HepG2 (cell line): ENCODE results near the gene ZNF860. TPM values are rescaled to one million over a fixed set of nuclear protein-coding genes. Genes with fewer than 3 reads are reported as not detected.

Source experiments
- ATAC-seq: fragments of 200-7000 bp; cut with Tn5 transposase; 3 replicates; pipeline ENCODE4 v1.9.1; 2020; ENCODE audit warnings: mild to moderate bottlenecking, moderate library complexity
- BruUV-seq: library from RNA; stranded (reverse); fragments of 400-500 nt; replicated peaks from 2 replicates; lab custom pipeline; 2021; lab: Mats Ljungman, UMichigan
- CTCF ChIA-PET: fragments of 300-600 bp; formaldehyde crosslinking; extraction: SDS; loops from one replicate; lab custom pipeline; 2021; ENCODE audit warnings: low total read pairs, inconsistent platforms, low intra/inter-chr PET ratio; lab: Yijun Ruan, JAX
- POLR2A ChIA-PET: fragments of 350-600 bp; sonication (Branson Sonifier 250); formaldehyde crosslinking; loops from one replicate; lab custom pipeline; 2020; ENCODE audit warnings: antibody characterized with exemption, inconsistent platforms; lab: Yijun Ruan, JAX
- DNase-seq: peaks from one replicate; pipeline ENCODE4 v3.0.0-alpha.2; 2015; ENCODE audit warnings: low spot score
- FAIRE-seq: peaks from 3 replicates; lab custom pipeline; 2011; peaks lifted over from hg19 to GRCh38; lab: Jason Lieb, UNC
- H2AFZ ChIP-seq: one replicate; pipeline ENCODE4 v1.6.1; 2011; ENCODE audit warnings: low read length, inconsistent platforms
- H3K27ac ChIP-seq: fragments of 300-600 bp; 3 replicates; pipeline ENCODE4 v1.8.0; 2011; ENCODE audit warnings: mixed run types, mild to moderate bottlenecking, mixed read lengths, low read length, inconsistent platforms; ENCODE audit not compliant: insufficient read depth; ENCODE audit errors: extremely low read length
- H3K27me3 ChIP-seq, 2 experiments: fragments of 200-600 bp in 1 of 2; 2 replicates in 1 of 2; 3 replicates in 1 of 2; pipeline versions ENCODE4 v1.6.0 to v1.8.0; 2011; ENCODE audit warnings: low read length in 2 of 2, mild to moderate bottlenecking in 2 of 2, moderate library complexity in 2 of 2, inconsistent platforms in 1 of 2; ENCODE audit not compliant: insufficient read depth in 2 of 2, control insufficient read depth in 1 of 2
- H3K36me3 ChIP-seq, 2 experiments: fragments of 200-600 bp in 1 of 2; replicated peaks in 1 of 2; 2 replicates in 1 of 2; 3 replicates in 1 of 2; pipeline versions ENCODE4 v1.5.1 to v1.8.0; 2011; ENCODE audit warnings: low read length in 2 of 2, inconsistent platforms in 1 of 2; ENCODE audit not compliant: insufficient read depth in 2 of 2, control insufficient read depth in 1 of 2
- H3K4me1 ChIP-seq: 2 replicates; pipeline ENCODE4 v1.5.1; 2012; ENCODE audit warnings: low read length, inconsistent platforms; ENCODE audit not compliant: insufficient read depth
- H3K4me2 ChIP-seq: 2 replicates; pipeline ENCODE4 v1.6.0; 2011; ENCODE audit warnings: low read depth, low read length, inconsistent platforms
- H3K4me3 ChIP-seq, 3 experiments: fragments of 200-600 bp in 1 of 3; sonication (generic), shearing (Covaris generic) in 1 of 3; replicated peaks in 1 of 3; 2 replicates each; pipeline ENCODE4 v1.5.1; 2011 to 2016; ENCODE audit warnings: low read length in 3 of 3, inconsistent platforms in 2 of 3, low read depth in 2 of 3, mild to moderate bottlenecking in 2 of 3, control low read depth in 1 of 3, mixed read lengths in 1 of 3; ENCODE audit not compliant: insufficient read depth in 1 of 3
- H3K79me2 ChIP-seq: one replicate; pipeline ENCODE4 v1.6.1; 2011; ENCODE audit warnings: low read length, inconsistent platforms; ENCODE audit not compliant: insufficient read depth
- H3K9ac ChIP-seq: 2 replicates; pipeline ENCODE4 v1.6.0; 2011; ENCODE audit warnings: mild to moderate bottlenecking, low read depth, low read length, inconsistent platforms; ENCODE audit not compliant: insufficient read depth
- H3K9me3 ChIP-seq: 2 replicates; pipeline ENCODE4 v1.5.1; 2012; ENCODE audit warnings: mild to moderate bottlenecking, low read length
- H4K20me1 ChIP-seq: 2 replicates; pipeline ENCODE4 v1.6.0; 2011; ENCODE audit warnings: inconsistent platforms, mild to moderate bottlenecking, low read length, moderate library complexity; ENCODE audit not compliant: insufficient read depth
- AKNA ChIP-seq: sonication (generic); formaldehyde crosslinking; IDR thresholded peaks from 2 replicates; pipeline ENCODE4 v1.4.0; 2020; ENCODE audit warnings: missing genetic modification reagents, borderline replicate concordance
- BHLHE40 ChIP-seq: IDR thresholded peaks from 2 replicates; pipeline ENCODE4 v1.6.1; 2011; ENCODE audit warnings: low read length, improper control_type of control experiment
- CHD4 ChIP-seq: fragments of 200-600 bp; sonication (generic); IDR thresholded peaks from 2 replicates; pipeline ENCODE4 v1.7.0; 2017; ENCODE audit warnings: mild to moderate bottlenecking, low read length, borderline replicate concordance
- FOXP1 ChIP-seq, 2 experiments: fragments of 450-650 bp in 1 of 2; IDR thresholded peaks; 2 replicates each; pipeline ENCODE4 v1.6.1; 2017 to 2018; ENCODE audit warnings: antibody characterized with exemption in 1 of 2
- KLF6 ChIP-seq: IDR thresholded peaks from 2 replicates; pipeline ENCODE4 v1.8.0; 2016; ENCODE audit warnings: missing biosample characterization, missing genetic modification reagents
- MATR3 ChIP-seq: sonication (generic); formaldehyde crosslinking; IDR thresholded peaks from 2 replicates; pipeline ENCODE4 v1.4.0; 2020; ENCODE audit warnings: missing genetic modification reagents
- MTF1 ChIP-seq: sonication (generic); formaldehyde crosslinking; IDR thresholded peaks from 2 replicates; pipeline ENCODE4 v1.5.0; 2020; ENCODE audit warnings: missing genetic modification reagents
- SAP130 ChIP-seq: IDR thresholded peaks from 2 replicates; pipeline ENCODE4 v1.6.1; 2016; ENCODE audit warnings: low read depth
- TCF12 ChIP-seq, 2 experiments: fragments of 450-650 bp in 1 of 2; sonication (generic) in 1 of 2; formaldehyde crosslinking in 1 of 2; IDR thresholded peaks; 2 replicates each; pipeline versions ENCODE4 v1.6.1 to v1.8.0; 2017 to 2022; ENCODE audit warnings: antibody characterized with exemption in 1 of 2, mild to moderate bottlenecking in 1 of 2, missing genetic modification reagents in 1 of 2, moderate library complexity in 1 of 2
- TEAD2 ChIP-seq: sonication (generic); formaldehyde crosslinking; IDR thresholded peaks from 2 replicates; pipeline ENCODE4 v1.9.0; 2021; ENCODE audit warnings: missing genetic modification reagents
- TOPORS ChIP-seq: sonication (generic); formaldehyde crosslinking; IDR thresholded peaks from 2 replicates; pipeline ENCODE4 v1.8.0; 2023; ENCODE audit warnings: mild to moderate bottlenecking, missing genetic modification reagents
- ZNF570 ChIP-seq: sonication (generic); formaldehyde crosslinking; IDR thresholded peaks from 2 replicates; pipeline ENCODE4 v1.4.0; 2020; ENCODE audit warnings: mild to moderate bottlenecking, missing genetic modification reagents, borderline replicate concordance
- ZNF580 ChIP-seq: IDR thresholded peaks from 2 replicates; pipeline ENCODE4 v1.6.1; 2016; ENCODE audit warnings: low read depth, borderline replicate concordance
- ZNF607 ChIP-seq: sonication (generic); formaldehyde crosslinking; IDR thresholded peaks from 2 replicates; pipeline ENCODE4 v1.5.1; 2020; ENCODE audit warnings: missing genetic modification reagents, mild to moderate bottlenecking, borderline replicate concordance
- ZNF776 ChIP-seq: sonication (generic); formaldehyde crosslinking; IDR thresholded peaks from 2 replicates; pipeline ENCODE4 v1.4.0; 2020; ENCODE audit warnings: mild to moderate bottlenecking, missing genetic modification reagents
- ZNF780A ChIP-seq: sonication (generic); formaldehyde crosslinking; IDR thresholded peaks from 2 replicates; pipeline ENCODE4 v1.8.0; 2022; ENCODE audit warnings: mild to moderate bottlenecking, missing genetic modification reagents, moderate library complexity
- ZNF816 ChIP-seq: sonication (generic); formaldehyde crosslinking; IDR thresholded peaks from 2 replicates; pipeline ENCODE4 v1.8.0; 2022; ENCODE audit warnings: missing genetic modification reagents, mild to moderate bottlenecking, borderline replicate concordance
- WGBS: methylation state at CpG from one replicate; pipeline ENCODE4 v1.1.6; 2017; ENCODE audit warnings: low lambda C conversion rate; 5-methylcytosine and 5-hydroxymethylcytosine counted together
- in situ Hi-C: cut with HindIII; loops from 2 replicates; pipeline ENCODE4 v1.10.0; 2017; ENCODE audit warnings: low pct_unique_long_range_greater_than_20kb; ENCODE audit not compliant: extremely low pct_ligation_motif_present
- intact Hi-C: fragments of 100-400 bp; cut with micrococcal nuclease; formaldehyde crosslinking; loops from one replicate; pipeline ENCODE4 v1.10.0; 2022; ENCODE audit not compliant: unreplicated experiment
- polyA plus RNA-seq, 8 experiments: library from polyadenylated mRNA; depleted of rRNA in 3 of 8; stranded (reverse) in 7 of 8; unstranded in 1 of 8; fragments of >200 nt; fragmentation: Illumina TruSeq in 4 of 8; extraction: Trizol in 4 of 8; gene quantifications; 2 replicates each; pipeline versions ENCODE4 v1.2.1 to v1.2.3, GENCODE V29; 2011 to 2016; ENCODE audit warnings: low read depth in 4 of 8, missing spikeins in 1 of 8, mixed read lengths in 1 of 8; ENCODE audit not compliant: insufficient read depth in 1 of 8
- total RNA-seq, 5 experiments: library from RNA; depleted of rRNA; stranded (reverse); fragments of >200 nt; fragmentation: Illumina TruSeq; extraction: Trizol; gene quantifications; 2 replicates each; pipeline ENCODE4 v1.2.3, GENCODE V29; 2016; ENCODE audit warnings: low read depth in 1 of 5
- TF ChIP-seq, protein P1 (sequence below): sonication (generic); formaldehyde crosslinking; IDR thresholded peaks from 2 replicates; pipeline ENCODE4; 2020; ENCODE audit warnings: missing genetic modification reagents, mild to moderate bottlenecking, borderline replicate concordance

The ZNF860 gene
- total and polyA plus RNA-seq, 2 of the 13 experiments (the other 11 are each of a cell fraction or from before 2014, with no cell fraction given) = 0.55 to 0.73 TPM

- Histone ChIP-seq H3K27me3 (no peaks in the 10 kb centered on the region), H3K9me3 (no peaks in the 10 kb centered on the region; the same call in 1 of the 2 replicates), H4K20me1 (no peaks in the 10 kb centered on the region), H3K9ac (no peak overlapping the region), H3K4me1 (peaks cover 13% of the 10 kb centered on the region), H3K36me3 (no peaks in the 10 kb centered on the region), H3K27ac (no peak overlapping the region), H2AFZ (no peak overlapping the region), H3K79me2 (no peaks in the 10 kb centered on the region), H3K4me2 (no peak overlapping the region), H3K4me3 (no peak overlapping the region)
- in situ Hi-C loops (no loop called here), intact Hi-C loops (no loop called here)
- ChIA-PET POLR2A (no interaction called here), CTCF (no interaction called here)
- 97% methylated on average over 2 of the region's 2 CpGs for WGBS
- no peak for FAIRE-seq
- ATAC-seq = no peak
- no TSS peak for BruUV-seq
- DNase-seq = no peak
- no peak for TF ChIP-seq TEAD2
- TF ChIP-seq BHLHE40 = no peak
- no peak for TF ChIP-seq TCF12 (IDR thresholded peaks at IDR 0.05)
- no peak for TF ChIP-seq TCF12 (CRISPR knock-in tag; IDR thresholded peaks at IDR 0.05)
- TF ChIP-seq ZNF780A (CRISPR knock-in tag) = no peak
- TF ChIP-seq CHD4 = no peak
- TF ChIP-seq ZNF776 (CRISPR knock-in tag) = no peak
- TF ChIP-seq TOPORS (CRISPR knock-in tag) = no peak
- no peak for TF ChIP-seq AKNA (CRISPR knock-in tag)
- TF ChIP-seq, protein P1, sequence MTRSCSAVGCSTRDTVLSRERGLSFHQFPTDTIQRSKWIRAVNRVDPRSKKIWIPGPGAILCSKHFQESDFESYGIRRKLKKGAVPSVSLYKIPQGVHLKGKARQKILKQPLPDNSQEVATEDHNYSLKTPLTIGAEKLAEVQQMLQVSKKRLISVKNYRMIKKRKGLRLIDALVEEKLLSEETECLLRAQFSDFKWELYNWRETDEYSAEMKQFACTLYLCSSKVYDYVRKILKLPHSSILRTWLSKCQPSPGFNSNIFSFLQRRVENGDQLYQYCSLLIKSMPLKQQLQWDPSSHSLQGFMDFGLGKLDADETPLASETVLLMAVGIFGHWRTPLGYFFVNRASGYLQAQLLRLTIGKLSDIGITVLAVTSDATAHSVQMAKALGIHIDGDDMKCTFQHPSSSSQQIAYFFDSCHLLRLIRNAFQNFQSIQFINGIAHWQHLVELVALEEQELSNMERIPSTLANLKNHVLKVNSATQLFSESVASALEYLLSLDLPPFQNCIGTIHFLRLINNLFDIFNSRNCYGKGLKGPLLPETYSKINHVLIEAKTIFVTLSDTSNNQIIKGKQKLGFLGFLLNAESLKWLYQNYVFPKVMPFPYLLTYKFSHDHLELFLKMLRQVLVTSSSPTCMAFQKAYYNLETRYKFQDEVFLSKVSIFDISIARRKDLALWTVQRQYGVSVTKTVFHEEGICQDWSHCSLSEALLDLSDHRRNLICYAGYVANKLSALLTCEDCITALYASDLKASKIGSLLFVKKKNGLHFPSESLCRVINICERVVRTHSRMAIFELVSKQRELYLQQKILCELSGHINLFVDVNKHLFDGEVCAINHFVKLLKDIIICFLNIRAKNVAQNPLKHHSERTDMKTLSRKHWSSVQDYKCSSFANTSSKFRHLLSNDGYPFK (CRISPR knock-in tag) = no peak
- TF ChIP-seq ZNF607 (CRISPR knock-in tag) = no peak
- no peak for TF ChIP-seq MTF1 (CRISPR knock-in tag)
- TF ChIP-seq FOXP1 (IDR thresholded peaks at IDR 0.05) = no peak
- no peak for TF ChIP-seq FOXP1 (CRISPR knock-in tag; IDR thresholded peaks at IDR 0.05)
- no peak for TF ChIP-seq SAP130 (CRISPR knock-in tag)
- TF ChIP-seq ZNF570 (CRISPR knock-in tag) = no peak
- TF ChIP-seq KLF6 (CRISPR knock-in tag) = no peak
- no peak for TF ChIP-seq ZNF816
- TF ChIP-seq MATR3 = no peak
- TF ChIP-seq ZNF580 (CRISPR knock-in tag) = no peak
Observed at GRCh38 chr3:31985831-31986230, 4.3 kb downstream of the ZNF860 start.
